Right forelimb (tissue), 1 donor: ENCODE data around the gene HIVEP3.

Experiments
- DNase-seq: peaks from one replicate; pipeline ENCODE4 v3.0.0-alpha.2; 2018

Gene HIVEP3

GRCh38 chr1:41539418-41539805, 379.3 kb downstream of the HIVEP3 start:
- no peak for DNase-seq

GRCh38 chr1:41538741-41539417, 379.8 kb downstream of the HIVEP3 start:
- no peak for DNase-seq

- peak; percentile 63 for DNase-seq
Measured at GRCh38 chr1:41537788-41538351, 380.9 kb downstream of the HIVEP3 start.

GRCh38 chr1:41537251-41537650, 381.5 kb downstream of the HIVEP3 start:
- DNase-seq: no peak

- no peak for DNase-seq
Measured at GRCh38 chr1:41536361-41536802, 382.3 kb downstream of the HIVEP3 start.

- DNase-seq: no peak
Measured at GRCh38 chr1:41535716-41536115, 383.0 kb downstream of the HIVEP3 start.

- no peak for DNase-seq
Measured at GRCh38 chr1:41535276-41535675, 383.4 kb downstream of the HIVEP3 start.

- no peak for DNase-seq
Measured at GRCh38 chr1:41534181-41535076, 384.3 kb downstream of the HIVEP3 start.

GRCh38 chr1:41533731-41534080, 385.0 kb downstream of the HIVEP3 start:
- DNase-seq: no peak

GRCh38 chr1:41533016-41533730, 385.5 kb downstream of the HIVEP3 start:
- no peak for DNase-seq

GRCh38 chr1:41532206-41532975, 386.3 kb downstream of the HIVEP3 start:
- no peak for DNase-seq

- DNase-seq: no peak
Measured at GRCh38 chr1:41530411-41530810, 388.3 kb downstream of the HIVEP3 start.

- no peak for DNase-seq
Measured at GRCh38 chr1:41529621-41530395, 388.9 kb downstream of the HIVEP3 start.

GRCh38 chr1:41528726-41529605, 389.8 kb downstream of the HIVEP3 start:
- DNase-seq: no peak

- DNase-seq: no peak
Measured at GRCh38 chr1:41528106-41528505, 390.6 kb downstream of the HIVEP3 start.

GRCh38 chr1:41526956-41527561, 391.7 kb downstream of the HIVEP3 start:
- DNase-seq: no peak

GRCh38 chr1:41525891-41526587, 392.7 kb downstream of the HIVEP3 start:
- DNase-seq: no peak

GRCh38 chr1:41524676-41525675, 393.7 kb downstream of the HIVEP3 start:
- DNase-seq: no peak
